Liver (tissue), 9 donors: ENCODE results near the gene TMIGD3. TPM values are rescaled to one million over a fixed set of nuclear protein-coding genes. Genes with fewer than 3 reads are reported as not detected.

Source experiments
- DNase-seq: peaks from one replicate; pipeline ENCODE4 v3.0.0-alpha.2; 2017; ENCODE audit warnings: low spot score
- H3K27ac ChIP-seq, 2 donors: one replicate each; pipeline ENCODE4 v1.7.0; 2013; ENCODE audit warnings: inconsistent platforms in 2 of 2, low read length in 2 of 2, control low read depth in 1 of 2, low read depth in 1 of 2, mild to moderate bottlenecking in 1 of 2
- H3K27me3 ChIP-seq, 4 donors: one replicate each; pipeline versions ENCODE4 v1.6.1 to v1.7.0; 2013; ENCODE audit warnings: low read length in 3 of 4, inconsistent platforms in 1 of 4, mild to moderate bottlenecking in 1 of 4, moderate library complexity in 1 of 4; ENCODE audit not compliant: control insufficient read depth in 4 of 4, insufficient read depth in 4 of 4
- H3K36me3 ChIP-seq, 4 donors: one replicate each; pipeline versions ENCODE4 v1.6.1 to v1.7.0; 2013; ENCODE audit warnings: low read length in 3 of 4, mild to moderate bottlenecking in 3 of 4, low read depth in 1 of 4, moderate library complexity in 1 of 4; ENCODE audit not compliant: control insufficient read depth in 4 of 4, insufficient read depth in 3 of 4
- H3K4me1 ChIP-seq, 4 donors: one replicate each; pipeline versions ENCODE4 v1.6.1 to v1.7.0; 2013; ENCODE audit warnings: low read length in 3 of 4, mild to moderate bottlenecking in 3 of 4, moderate library complexity in 1 of 4; ENCODE audit not compliant: control insufficient read depth in 4 of 4, insufficient read depth in 4 of 4
- H3K4me3 ChIP-seq, 3 donors: one replicate each; pipeline versions ENCODE4 v1.6.1 to v1.7.0; 2013; ENCODE audit warnings: low read length in 3 of 3, control low read depth in 1 of 3, low read depth in 1 of 3, mild to moderate bottlenecking in 1 of 3
- H3K9ac ChIP-seq, 2 donors: one replicate each; pipeline ENCODE4 v1.7.0; 2013; ENCODE audit warnings: low read length in 2 of 2, mild to moderate bottlenecking in 2 of 2, moderate library complexity in 2 of 2, control low read depth in 1 of 2, low read depth in 1 of 2
- H3K9me3 ChIP-seq, 4 donors: one replicate each; pipeline versions ENCODE4 v1.6.1 to v1.7.0; 2013; ENCODE audit warnings: low read length in 3 of 4; ENCODE audit not compliant: control insufficient read depth in 4 of 4
- ATF3 ChIP-seq: IDR thresholded peaks from 2 replicates; pipeline ENCODE4 v1.6.1; 2016; ENCODE audit warnings: antibody characterized with exemption
- EGR1 ChIP-seq, 2 donors: IDR thresholded peaks; 2 replicates each; pipeline ENCODE4 v1.6.1; 2016 to 2018; ENCODE audit warnings: antibody characterized with exemption in 2 of 2, low read depth in 2 of 2
- FOXA1 ChIP-seq: IDR thresholded peaks from 2 replicates; pipeline ENCODE4 v1.6.1; 2016; ENCODE audit warnings: antibody characterized with exemption
- FOXA2 ChIP-seq: IDR thresholded peaks from 2 replicates; pipeline ENCODE4 v1.6.1; 2016; ENCODE audit warnings: antibody characterized with exemption
- GABPA ChIP-seq, 2 donors: IDR thresholded peaks in 1 of 2; conservative IDR thresholded peaks in 1 of 2; 2 replicates each; pipeline ENCODE4 v1.6.1; 2016; ENCODE audit warnings: antibody characterized with exemption in 2 of 2, mild to moderate bottlenecking in 1 of 2, moderate library complexity in 1 of 2
- HNF4A ChIP-seq, 2 donors: conservative IDR thresholded peaks; 2 replicates each; pipeline ENCODE4 v1.6.1; 2016; ENCODE audit warnings: antibody characterized with exemption in 2 of 2, mild to moderate bottlenecking in 2 of 2
- HNF4G ChIP-seq: IDR thresholded peaks from 2 replicates; pipeline ENCODE4 v1.6.1; 2016; ENCODE audit warnings: antibody characterized with exemption
- JUND ChIP-seq, 2 donors: IDR thresholded peaks; 2 replicates each; pipeline ENCODE4 v1.6.1; 2016; ENCODE audit warnings: antibody characterized with exemption in 2 of 2
- MAX ChIP-seq: IDR thresholded peaks from 2 replicates; pipeline ENCODE4 v1.6.1; 2016; ENCODE audit warnings: antibody characterized with exemption
- NR2F2 ChIP-seq: IDR thresholded peaks from 2 replicates; pipeline ENCODE4 v1.6.1; 2016; ENCODE audit warnings: antibody characterized with exemption
- RAD21 ChIP-seq, 2 donors: IDR thresholded peaks; 2 replicates each; pipeline ENCODE4 v1.6.1; 2016; ENCODE audit warnings: antibody characterized with exemption in 2 of 2, mild to moderate bottlenecking in 2 of 2
- RXRA ChIP-seq, 2 donors: IDR thresholded peaks; 2 replicates each; pipeline ENCODE4 v1.6.1; 2017 to 2018; ENCODE audit warnings: antibody characterized with exemption in 2 of 2, mild to moderate bottlenecking in 1 of 2
- SP1 ChIP-seq: IDR thresholded peaks from 2 replicates; pipeline ENCODE4 v1.6.1; 2018; ENCODE audit warnings: antibody characterized with exemption, mild to moderate bottlenecking
- TAF1 ChIP-seq: conservative IDR thresholded peaks from 2 replicates; pipeline ENCODE4 v1.6.1; 2016; ENCODE audit warnings: antibody characterized with exemption, mild to moderate bottlenecking
- YY1 ChIP-seq: IDR thresholded peaks from 2 replicates; pipeline ENCODE4 v1.6.1; 2016; ENCODE audit warnings: antibody characterized with exemption, mild to moderate bottlenecking
- WGBS: extraction: QIAGEN DNeasy Blood & Tissue Kit; methylation state at CpG from one replicate; pipeline ENCODE4 v1.1.7; 2013; 5-methylcytosine and 5-hydroxymethylcytosine counted together
- polyA plus RNA-seq, 2 donors: library from polyadenylated mRNA; stranded (reverse) in 1 of 2; unstranded in 1 of 2; fragments of 200-250 nt in 1 of 2; fragments of >200 nt in 1 of 2; fragmentation: Nextera tagmentation in 1 of 2; extraction: Ambion mirVana in 1 of 2; gene quantifications; one replicate each; pipeline versions ENCODE4 v1.2.1 to v1.2.3, GENCODE V29; 2013 to 2015
- total RNA-seq, 2 donors: library from RNA; depleted of rRNA; stranded (reverse); fragments of >200 nt; gene quantifications; one replicate each; pipeline ENCODE4 v1.2.3, GENCODE V29; 2014
- TF ChIP-seq, protein P1 (sequence below): fragments of 150-350 bp; IDR thresholded peaks from 2 replicates; pipeline ENCODE4 v1.5.1; 2017; ENCODE audit warnings: improper control_type of control experiment, low read depth, low read length; ENCODE audit not compliant: missing input control
- TF ChIP-seq, protein P2 (sequence below): IDR thresholded peaks from 2 replicates; pipeline ENCODE4 v1.6.1; 2016; ENCODE audit warnings: antibody characterized with exemption
- TF ChIP-seq, protein P3 (sequence below): IDR thresholded peaks from 2 replicates; pipeline ENCODE4 v1.6.1; 2016; ENCODE audit warnings: antibody characterized with exemption, mild to moderate bottlenecking
- donor health status: healthy.
- donor health status: healthy.
- donor health status: healthy.
- donor health status: healthy.
- donor health status: healthy.

Gene TMIGD3
- total and polyA plus RNA-seq, 4 donors: 2.6 to 5.9 (median 4.6) TPM

DNA sequence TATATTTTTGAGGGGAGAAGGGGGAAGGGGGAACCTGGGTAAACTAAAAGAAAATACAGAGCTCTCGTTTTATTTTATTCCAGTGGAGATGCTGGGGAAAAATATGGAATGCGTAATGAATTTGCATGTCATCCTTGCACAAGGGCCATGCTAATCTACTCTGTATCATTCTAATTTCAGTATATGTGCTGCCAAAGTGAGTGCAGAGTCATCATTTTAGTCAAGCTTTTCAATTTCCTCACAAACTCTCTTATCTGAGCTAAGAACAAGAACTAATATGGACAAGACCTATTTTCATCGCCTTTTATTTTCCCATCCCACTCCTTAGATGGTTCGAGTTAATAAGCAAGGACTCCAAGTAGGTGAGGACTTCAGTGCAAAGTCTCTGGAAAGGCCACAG is 13.2 kb downstream of the TMIGD3 start:
- DNase-seq: no peak
- no peaks in the 10 kb centered on the region for H3K9me3 ChIP-seq
- H3K27ac ChIP-seq: peak overlapping the region in 1 of 2 donors; percentile 21
- no peaks in the 10 kb centered on the region for H3K4me1 ChIP-seq
- H3K36me3 ChIP-seq: no peaks in the 10 kb centered on the region
- no peaks in the 10 kb centered on the region for H3K27me3 ChIP-seq
- WGBS: 88% methylated on average over 4 of the region's 4 CpGs
- H3K9ac ChIP-seq: no peak overlapping the region
- no peak overlapping the region for H3K4me3 ChIP-seq
- TF ChIP-seq MAX (no peak), NR2F2 (no peak), HNF4A (conservative IDR thresholded peaks at IDR 0.05) (no peak), RAD21 (IDR thresholded peaks at IDR 0.05) (no peak)

DNA sequence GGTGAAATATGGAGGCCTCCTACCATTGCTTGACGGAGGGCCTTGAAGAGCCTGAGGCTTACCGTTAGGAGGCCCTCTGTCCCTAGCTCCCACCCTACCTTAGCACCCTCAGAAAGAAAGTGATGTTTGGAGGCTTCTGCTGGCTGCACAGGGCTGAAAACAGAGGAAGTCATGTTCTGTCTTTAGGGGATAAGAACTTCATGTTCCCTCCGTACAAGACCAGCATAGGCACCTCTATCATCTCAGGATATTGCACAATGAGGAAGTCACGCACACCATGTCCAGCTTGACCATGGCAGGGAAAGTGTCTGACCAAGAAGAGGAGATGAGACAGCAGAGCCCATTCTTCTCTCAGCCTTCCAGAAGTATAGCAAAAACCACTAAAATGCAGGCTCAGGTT is 13.8 kb downstream of the TMIGD3 start:
- H3K9me3 ChIP-seq: no peaks in the 10 kb centered on the region
- no peak overlapping the region for H3K4me3 ChIP-seq
- DNase-seq: no peak
- TF ChIP-seq HNF4A (conservative IDR thresholded peaks at IDR 0.05) (no peak), FOXA2 (no peak), TAF1 (no peak), MAX (no peak), GABPA (IDR thresholded peaks at IDR 0.05 in 1 of 2, conservative IDR thresholded peaks at IDR 0.05 in 1 of 2) (no peak), EGR1 (IDR thresholded peaks at IDR 0.05; ENCODE audit: low read depth in 2 of 2) (no peak), SP1 (peak; percentile 82), NR2F2 (peak; percentile 46), ATF3 (no peak), JUND (IDR thresholded peaks at IDR 0.05) (no peak), FOXA1 (no peak), YY1 (peak; percentile 58), HNF4G (no peak), RAD21 (IDR thresholded peaks at IDR 0.05) (peak in 1 of 2 donors; percentile 25), RXRA (IDR thresholded peaks at IDR 0.05) (peak in 1 of 2 donors; percentile 25)
- TF ChIP-seq, protein P1, sequence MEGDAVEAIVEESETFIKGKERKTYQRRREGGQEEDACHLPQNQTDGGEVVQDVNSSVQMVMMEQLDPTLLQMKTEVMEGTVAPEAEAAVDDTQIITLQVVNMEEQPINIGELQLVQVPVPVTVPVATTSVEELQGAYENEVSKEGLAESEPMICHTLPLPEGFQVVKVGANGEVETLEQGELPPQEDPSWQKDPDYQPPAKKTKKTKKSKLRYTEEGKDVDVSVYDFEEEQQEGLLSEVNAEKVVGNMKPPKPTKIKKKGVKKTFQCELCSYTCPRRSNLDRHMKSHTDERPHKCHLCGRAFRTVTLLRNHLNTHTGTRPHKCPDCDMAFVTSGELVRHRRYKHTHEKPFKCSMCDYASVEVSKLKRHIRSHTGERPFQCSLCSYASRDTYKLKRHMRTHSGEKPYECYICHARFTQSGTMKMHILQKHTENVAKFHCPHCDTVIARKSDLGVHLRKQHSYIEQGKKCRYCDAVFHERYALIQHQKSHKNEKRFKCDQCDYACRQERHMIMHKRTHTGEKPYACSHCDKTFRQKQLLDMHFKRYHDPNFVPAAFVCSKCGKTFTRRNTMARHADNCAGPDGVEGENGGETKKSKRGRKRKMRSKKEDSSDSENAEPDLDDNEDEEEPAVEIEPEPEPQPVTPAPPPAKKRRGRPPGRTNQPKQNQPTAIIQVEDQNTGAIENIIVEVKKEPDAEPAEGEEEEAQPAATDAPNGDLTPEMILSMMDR: no peak
- TF ChIP-seq, protein P2, sequence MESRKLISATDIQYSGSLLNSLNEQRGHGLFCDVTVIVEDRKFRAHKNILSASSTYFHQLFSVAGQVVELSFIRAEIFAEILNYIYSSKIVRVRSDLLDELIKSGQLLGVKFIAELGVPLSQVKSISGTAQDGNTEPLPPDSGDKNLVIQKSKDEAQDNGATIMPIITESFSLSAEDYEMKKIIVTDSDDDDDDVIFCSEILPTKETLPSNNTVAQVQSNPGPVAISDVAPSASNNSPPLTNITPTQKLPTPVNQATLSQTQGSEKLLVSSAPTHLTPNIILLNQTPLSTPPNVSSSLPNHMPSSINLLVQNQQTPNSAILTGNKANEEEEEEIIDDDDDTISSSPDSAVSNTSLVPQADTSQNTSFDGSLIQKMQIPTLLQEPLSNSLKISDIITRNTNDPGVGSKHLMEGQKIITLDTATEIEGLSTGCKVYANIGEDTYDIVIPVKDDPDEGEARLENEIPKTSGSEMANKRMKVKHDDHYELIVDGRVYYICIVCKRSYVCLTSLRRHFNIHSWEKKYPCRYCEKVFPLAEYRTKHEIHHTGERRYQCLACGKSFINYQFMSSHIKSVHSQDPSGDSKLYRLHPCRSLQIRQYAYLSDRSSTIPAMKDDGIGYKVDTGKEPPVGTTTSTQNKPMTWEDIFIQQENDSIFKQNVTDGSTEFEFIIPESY: no peak
- TF ChIP-seq, protein P3, sequence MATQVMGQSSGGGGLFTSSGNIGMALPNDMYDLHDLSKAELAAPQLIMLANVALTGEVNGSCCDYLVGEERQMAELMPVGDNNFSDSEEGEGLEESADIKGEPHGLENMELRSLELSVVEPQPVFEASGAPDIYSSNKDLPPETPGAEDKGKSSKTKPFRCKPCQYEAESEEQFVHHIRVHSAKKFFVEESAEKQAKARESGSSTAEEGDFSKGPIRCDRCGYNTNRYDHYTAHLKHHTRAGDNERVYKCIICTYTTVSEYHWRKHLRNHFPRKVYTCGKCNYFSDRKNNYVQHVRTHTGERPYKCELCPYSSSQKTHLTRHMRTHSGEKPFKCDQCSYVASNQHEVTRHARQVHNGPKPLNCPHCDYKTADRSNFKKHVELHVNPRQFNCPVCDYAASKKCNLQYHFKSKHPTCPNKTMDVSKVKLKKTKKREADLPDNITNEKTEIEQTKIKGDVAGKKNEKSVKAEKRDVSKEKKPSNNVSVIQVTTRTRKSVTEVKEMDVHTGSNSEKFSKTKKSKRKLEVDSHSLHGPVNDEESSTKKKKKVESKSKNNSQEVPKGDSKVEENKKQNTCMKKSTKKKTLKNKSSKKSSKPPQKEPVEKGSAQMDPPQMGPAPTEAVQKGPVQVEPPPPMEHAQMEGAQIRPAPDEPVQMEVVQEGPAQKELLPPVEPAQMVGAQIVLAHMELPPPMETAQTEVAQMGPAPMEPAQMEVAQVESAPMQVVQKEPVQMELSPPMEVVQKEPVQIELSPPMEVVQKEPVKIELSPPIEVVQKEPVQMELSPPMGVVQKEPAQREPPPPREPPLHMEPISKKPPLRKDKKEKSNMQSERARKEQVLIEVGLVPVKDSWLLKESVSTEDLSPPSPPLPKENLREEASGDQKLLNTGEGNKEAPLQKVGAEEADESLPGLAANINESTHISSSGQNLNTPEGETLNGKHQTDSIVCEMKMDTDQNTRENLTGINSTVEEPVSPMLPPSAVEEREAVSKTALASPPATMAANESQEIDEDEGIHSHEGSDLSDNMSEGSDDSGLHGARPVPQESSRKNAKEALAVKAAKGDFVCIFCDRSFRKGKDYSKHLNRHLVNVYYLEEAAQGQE: no peak
- H3K9ac ChIP-seq: no peak overlapping the region
- H3K27ac ChIP-seq: no peak overlapping the region
- 73% methylated on average over 4 of the region's 4 CpGs for WGBS
- H3K27me3 ChIP-seq: no peaks in the 10 kb centered on the region
- H3K4me1 ChIP-seq: no peaks in the 10 kb centered on the region
- H3K36me3 ChIP-seq: no peaks in the 10 kb centered on the region
